NCI-H1417 treated with DMSO at 0.1 percent for 48 hours (cell line): ENCODE results near the gene PRG3.
A peak's percentile ranks its signal among the peaks of the same experiment; 100 is the strongest.
"Not testable (repeated sequence)": the region's sequence is repeated elsewhere in the genome, so short reads cannot be mapped to it uniquely, and the experiment has no call there.

Experiments used
- DNase-seq: peaks from one replicate; lab custom pipeline; 2025; lab: John Stamatoyannopoulos, UW

Gene PRG3

DNA sequence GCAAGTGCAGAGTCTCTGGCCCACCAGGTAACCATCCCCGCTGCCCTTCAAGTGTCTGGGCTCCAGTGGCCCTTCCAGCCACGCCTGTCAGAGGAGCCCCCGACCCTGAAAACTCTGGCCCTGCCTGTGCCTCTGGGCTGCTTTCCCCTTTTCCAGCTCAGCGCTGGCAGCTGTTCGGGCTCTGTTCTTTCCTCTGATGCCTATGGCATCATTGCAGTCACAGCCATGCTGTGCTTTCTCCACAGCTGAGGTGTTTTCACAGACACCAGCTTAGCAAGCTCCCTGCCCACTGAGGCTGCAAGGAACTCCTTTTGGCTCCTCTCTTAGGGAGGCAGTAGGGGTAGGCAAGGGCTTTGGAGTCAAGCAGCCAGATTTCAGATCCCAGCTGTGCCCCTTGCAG, 21.6 kb downstream of the PRG3 start:
- no peak for DNase-seq

DNA sequence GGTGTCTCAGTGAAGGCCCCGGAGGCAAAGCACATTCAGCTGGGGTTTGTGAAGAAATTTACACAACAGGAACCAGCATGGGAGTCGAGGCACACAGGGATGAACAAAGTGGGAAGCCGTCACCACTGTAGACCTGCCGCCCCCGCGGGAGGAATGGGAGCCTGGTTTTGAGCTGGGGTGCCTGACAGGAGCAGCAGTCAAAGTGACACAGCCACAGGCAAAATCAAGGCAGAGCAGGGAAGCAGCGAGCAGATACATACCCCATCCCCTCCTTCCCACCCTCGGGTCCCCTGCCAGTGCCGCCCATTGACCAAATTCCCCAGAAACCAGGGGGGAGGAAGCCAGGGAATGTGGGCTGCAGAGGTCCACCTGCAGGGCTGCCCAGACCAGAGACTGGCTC, 22.0 kb downstream of the PRG3 start:
- DNase-seq, result no peak

DNA sequence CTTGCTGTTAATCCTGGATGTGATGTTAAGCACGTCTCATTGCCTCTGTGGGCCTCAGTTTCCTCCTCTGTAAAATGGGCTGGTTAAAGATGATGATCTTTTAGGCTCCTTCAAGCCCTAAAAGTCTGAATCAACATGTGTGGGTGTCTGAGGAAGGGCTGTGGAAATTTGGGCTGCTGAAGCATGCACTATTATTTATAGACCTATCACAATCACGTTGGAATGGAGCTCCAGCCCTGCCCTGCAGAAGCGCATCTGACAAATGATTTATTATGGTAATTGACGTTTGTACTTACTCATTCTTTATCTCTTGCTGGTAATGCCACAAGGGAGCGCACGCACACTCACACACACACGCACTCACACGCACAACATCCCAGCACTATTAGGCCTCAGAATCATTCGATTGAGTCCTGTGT, 22.4 kb downstream of the PRG3 start:
- no peak for DNase-seq

DNA sequence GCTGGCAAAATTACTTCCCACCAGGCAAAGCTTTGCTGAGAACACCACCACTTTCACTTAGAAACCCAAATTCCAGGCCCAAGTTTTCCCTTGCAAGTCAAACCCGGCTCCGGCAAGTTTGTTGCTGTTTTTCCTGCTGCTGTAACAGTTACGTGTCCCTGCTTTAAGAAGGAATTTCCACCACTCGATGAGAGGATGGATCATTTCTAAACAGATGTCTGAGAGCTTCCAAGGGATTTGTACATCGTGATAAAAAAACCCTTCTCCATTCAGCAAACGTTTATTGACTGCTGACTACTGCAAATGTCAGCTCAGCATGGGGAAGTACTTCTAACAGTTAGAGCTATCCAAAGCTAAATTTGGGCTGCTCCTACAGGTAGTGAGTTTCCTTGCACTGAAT, 23.1 kb downstream of the PRG3 start:
- no peak for DNase-seq

DNA sequence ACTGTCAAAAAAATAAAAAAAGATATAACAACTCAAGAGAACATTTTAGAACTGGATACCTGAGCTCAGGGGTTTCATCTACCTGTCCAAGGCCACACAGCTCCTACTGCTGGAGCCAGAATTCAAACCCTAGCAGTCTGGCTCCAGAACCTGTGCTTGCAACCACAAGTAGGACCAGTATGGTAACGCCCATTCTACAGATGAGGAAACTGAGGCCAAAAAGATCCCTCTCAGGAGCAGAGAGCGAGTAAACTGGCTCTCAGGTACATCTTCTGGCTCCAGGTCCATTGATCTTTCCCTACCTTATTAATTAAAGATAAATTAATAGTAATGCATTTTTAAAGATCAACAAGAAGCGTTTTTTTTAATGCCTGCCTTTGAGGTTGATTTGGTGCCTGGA, 23.6 kb downstream of the PRG3 start:
- no peak for DNase-seq

DNA sequence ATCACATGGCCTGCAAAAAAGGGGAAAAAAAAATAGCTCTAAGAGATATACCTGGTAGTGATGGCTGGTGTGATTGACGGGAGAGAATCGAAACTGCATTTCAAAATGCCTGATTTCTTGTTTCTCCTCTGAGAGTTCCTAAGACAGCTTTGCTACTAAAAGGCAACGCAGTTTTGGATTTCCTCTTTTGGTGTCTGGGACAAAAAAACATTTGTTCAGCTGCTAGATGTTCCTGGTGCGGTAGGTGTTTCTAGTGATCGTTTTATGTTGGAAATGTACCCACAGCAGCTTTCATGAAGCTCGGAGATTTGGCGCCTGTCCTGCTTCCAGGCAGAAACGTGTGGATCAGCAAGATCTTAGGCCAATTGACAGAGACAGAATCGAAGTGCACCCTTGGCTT, 24.7 kb downstream of the PRG3 start:
- no peak for DNase-seq

DNA sequence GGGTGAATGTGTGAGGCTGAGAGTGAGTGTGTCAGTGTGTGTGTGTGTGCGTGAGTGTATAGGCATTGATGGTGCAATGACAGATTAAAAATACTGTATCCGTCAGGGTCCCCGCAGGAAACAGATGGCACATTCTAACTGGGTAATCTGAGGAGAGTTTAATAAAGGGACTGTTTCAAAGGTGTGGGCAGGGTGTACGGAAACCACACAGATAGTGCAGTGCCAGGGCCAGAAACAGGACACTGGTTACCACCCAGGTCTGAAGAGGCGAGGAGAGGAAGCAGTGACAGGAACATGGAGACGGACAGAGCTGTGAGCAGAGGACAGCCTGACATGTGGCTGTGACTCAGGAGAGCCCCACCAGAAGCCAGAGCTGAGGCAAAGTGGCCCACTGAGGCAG, 26.3 kb downstream of the PRG3 start:
- DNase-seq, result no peak

DNA sequence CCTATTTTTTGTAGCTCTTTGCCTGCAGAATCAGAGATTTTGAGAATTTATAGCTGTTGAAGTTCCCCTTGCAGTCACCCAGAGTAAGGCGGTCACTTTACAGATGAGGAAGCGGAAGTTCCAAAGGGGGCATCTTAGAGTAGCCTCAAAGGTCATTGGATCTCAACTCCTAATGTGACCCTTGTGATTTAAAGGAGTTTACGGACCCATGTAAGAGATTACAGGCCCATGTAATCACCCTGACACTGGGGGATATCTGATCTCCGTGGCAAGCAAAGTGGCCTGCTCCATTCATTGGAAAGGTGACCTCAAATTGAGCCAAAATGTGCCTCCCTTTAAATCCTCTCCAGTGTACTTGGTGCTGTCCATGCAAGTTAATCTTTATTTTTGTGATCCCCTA, 27.1 kb downstream of the PRG3 start:
- DNase-seq, result no peak

DNA sequence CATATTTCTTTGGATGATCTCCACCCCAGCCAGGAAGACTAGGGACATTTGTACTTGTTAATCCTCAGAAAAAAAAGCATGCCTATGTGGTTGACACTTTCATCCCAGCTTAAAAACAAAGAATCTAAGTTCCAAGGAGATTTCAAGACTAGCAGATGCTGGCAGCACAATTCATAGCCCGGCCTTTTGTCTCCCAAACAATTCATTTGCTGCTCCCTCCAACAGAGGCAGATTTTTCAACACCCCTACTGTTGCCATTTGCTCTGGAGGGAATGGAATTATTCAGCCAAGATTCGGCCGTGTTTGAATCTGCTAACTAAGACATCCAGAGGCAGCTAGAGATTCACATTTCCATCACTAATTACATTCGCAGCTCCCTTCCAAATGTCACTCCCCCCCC, 27.5 kb downstream of the PRG3 start:
- no peak for DNase-seq

DNA sequence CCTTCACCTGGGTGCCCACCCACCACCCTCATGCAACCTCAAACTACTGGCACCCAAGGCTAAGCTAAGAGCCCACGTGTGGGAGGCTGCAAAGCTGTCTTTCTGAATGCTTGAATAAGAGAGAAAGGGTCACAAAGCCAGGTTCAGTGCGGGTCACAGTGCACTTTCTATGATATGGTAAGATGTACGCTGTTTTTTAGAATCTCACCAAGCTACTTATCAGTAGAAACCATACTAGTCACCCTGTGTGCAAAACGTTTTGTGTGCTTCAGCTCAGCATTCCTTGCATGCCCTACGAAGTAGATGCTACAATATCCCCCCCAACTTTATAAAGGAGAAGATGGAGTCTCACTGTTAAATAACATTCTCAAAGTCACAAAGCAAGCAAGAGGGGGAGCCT, 27.9 kb downstream of the PRG3 start:
- no peak for DNase-seq

DNA sequence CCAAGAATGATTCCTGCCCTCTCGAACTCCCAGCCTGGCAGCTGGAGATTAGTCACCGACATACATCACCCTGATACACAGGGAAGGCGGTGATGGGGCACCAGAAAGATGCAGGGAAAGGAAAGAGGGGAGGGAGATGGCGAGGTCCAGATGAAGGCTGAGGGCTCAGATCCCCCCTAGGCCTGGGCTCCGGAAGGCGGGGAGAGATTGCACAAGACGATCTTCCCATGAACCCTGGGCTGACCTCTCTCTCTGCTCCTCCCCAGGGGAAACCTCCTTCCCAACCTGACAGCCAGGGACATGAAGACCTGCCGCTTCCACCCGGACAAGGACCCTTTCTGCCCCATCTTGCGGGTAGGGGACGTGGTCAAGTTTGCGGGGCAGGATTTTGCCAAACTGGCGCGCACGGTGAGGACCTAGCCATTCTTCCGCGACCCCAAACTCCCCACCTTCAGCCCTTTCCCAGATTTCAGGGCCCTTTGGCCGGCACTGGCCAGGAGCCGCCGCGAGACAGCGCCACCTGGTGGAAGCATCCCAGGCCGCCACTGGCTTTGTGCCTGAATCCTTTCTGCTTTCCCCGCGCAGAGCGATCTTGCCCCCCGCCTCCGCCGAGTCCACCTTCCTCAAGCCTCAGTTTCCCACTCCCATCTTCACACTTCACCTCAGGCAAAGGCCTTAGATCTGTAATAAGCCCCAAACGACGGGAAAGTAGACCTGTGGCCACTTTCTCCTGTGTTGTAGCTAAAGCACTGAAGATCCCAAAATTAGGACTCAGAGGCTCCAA, 31.3 kb downstream of the PRG3 start:
- DNase-seq, result no peak

DNA sequence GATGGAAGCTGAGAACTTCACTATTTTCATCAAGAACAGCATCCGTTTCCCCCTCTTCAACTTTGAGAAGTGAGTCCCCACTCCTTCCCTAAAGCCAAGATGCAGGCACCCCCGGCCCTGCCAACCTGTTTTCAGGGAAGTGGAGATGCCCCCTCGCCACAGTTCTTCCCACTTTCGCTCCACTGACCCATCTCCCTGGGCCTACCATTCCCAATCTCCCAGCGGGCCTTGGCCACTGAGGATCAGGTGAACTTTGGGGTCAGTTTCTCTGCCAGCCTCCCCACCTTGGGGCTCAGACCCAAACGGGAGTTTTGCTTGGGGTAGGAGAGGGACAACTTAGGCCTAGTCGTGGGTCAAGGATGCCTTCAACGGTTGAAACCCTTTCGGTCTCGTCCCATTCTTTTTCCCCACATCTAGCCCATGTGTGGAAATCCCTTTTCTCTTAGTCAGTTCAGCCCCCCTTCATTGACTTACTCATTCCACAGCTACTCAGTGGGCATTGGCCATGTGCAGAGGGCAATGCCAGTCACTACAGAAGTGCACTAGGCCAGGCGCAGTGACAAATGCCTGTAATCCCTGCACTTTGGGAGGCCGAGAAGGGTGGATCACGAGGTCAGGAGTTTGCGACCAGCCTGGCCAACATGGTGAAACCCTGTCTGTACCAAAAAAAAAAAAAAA, 32.2 kb downstream of the PRG3 start:
- DNase-seq, result no peak

DNA sequence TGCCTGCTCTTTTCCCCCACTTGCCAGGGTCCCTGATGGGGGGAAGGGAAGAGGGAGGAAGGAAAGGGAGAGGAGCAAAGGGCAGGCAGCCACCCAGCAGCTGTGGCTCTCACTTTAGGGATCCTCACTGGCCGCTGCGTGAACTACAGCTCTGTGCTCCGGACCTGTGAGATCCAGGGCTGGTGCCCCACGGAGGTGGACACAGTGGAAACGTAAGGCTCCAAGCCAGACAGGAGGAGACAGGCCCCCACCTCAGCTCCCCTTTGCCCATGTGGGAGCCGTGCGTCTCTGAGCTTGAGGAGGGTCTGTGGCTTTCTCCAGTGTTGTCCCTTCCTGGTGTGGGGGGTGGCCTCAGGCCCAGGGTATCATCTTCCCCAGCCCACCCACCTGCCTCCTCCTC, 32.9 kb downstream of the PRG3 start:
- DNase-seq, result no peak

DNA sequence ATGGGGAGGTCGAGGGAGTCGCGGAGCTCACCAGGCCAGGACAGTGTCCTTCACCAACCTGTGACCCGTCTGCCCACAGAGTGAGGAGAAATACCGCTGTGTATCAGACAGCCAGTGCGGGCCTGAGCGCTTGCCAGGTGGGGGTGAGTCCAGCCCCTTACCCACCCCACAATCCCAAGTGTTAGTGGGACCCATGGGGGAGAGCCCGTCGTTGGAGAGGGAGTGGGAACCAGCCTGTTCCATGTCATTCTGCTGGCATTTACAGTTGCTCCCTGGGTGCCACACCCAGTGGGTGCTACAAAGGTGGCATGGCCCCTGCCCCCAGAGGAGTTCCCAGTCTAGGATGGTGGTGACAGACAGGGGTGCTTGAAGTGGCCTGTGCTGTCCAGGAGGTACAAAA, 33.6 kb downstream of the PRG3 start:
- no peak for DNase-seq

DNA sequence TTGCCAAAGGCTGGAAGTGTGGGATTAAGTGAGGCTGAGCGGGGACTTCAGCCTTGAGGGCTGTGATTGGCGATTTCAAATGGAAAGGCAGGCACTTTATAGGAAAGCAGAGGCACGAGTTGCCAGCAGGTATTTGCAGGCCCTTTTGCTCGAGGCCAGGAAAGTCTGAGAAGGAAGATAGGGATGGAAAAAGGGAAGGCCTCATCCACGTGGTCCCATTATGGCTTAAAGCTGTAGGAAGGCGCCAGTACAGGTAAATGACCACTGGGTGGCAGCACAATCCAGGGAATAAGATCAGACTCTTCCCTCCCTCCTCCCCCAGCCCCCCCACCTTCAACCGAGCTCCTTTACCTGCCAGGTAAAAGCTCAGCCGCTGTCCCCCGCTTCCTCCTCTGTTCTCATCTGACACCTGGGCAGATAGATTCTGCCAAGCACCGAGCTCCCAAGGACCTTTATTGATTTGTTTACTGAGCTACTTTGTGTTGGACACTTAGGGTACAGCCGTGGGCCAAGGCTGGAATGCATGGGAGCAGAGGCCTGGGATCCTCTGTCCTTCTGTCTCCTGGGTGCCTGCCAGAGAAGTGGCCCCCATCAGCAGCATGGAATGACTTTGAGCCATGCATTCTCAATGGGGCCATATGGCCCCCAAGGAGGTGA, 35.3 kb downstream of the PRG3 start:
- peak; percentile 35 for DNase-seq

DNA sequence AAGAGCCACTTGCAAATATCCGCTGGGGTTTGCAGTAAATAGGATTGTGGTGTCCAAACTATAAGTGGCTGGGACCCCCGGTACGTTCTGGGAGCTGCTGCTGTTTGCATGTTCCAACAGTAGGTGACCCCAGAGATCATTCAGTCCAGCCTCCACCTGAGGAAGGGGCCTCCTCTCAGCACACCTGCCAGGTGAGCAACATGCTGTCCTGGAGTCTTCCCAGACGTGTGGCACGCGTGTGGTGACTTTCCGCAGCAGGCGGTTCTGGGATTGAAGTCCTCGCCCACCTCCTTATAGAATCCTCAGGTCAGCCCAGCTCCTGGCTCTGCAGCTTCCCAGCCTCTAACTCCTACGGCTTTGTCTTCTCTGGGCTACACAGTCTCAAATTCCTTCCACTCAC, 36.1 kb downstream of the PRG3 start:
- no peak for DNase-seq

DNA sequence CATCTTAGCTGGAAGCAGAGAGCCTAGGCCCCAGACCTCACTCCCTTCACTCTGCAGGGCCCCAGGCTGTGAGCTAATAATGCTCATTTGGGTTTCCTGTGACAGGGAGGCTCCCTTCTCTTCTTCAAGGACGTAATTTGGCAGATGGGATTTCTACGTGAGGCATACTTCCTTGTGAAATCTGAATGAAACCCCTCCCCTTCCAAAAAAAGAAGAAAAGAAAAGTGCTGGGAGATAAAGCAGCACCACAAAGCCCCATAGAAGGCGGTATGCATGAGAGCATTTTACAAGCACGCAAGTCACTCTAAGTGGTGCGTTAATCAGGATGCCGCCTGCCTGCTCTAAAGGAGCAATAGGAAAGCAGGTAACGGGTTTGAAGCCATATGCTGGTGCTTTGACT, 37.1 kb downstream of the PRG3 start:
- DNase-seq, result no peak

DNA sequence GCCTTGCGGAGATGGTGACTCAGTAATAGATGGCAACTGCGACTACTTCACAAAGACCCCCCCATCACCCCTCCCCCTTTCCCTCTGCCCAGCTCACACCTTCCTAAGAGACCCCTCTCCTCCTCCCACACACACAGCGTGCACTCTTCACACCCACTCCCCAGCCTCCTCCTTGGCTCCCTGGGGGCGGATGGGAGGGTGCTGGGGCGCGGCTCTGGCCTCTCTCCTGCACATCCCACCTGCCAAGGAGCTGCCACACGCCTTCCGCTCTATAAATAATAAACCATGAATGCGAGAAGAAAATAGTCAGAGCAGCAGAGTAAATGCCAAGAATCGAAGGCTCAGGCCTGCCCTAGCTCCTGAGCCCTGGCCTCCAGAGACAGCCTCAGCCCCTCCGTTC, 38.2 kb downstream of the PRG3 start:
- DNase-seq, result no peak

DNA sequence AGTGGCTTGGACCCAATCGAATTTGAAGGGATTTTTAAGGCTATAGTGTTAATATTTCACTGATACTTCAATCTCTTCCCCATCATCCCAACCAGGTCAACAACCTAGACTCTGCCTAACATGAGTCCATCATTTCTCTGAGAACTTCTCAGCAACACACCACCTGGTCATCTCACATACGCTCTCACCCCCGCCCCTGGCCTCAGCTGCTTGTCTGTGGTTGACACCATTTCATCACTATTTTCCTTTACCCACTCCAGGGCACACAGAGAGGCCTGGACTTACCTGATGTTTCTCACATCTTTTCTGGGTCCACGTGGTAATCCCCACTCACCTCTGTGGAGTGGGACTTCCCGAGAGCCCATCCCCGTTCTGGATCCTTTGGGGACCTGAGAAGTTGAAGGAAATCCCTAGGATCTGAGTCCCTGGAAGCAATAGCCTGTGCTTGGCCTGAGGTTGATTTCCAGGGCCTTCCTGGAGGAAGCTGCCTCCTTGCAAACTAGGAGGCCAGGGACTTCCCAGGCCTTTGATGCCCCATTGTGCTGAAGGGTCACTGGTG, 39.6 kb downstream of the PRG3 start:
- no peak for DNase-seq

DNA sequence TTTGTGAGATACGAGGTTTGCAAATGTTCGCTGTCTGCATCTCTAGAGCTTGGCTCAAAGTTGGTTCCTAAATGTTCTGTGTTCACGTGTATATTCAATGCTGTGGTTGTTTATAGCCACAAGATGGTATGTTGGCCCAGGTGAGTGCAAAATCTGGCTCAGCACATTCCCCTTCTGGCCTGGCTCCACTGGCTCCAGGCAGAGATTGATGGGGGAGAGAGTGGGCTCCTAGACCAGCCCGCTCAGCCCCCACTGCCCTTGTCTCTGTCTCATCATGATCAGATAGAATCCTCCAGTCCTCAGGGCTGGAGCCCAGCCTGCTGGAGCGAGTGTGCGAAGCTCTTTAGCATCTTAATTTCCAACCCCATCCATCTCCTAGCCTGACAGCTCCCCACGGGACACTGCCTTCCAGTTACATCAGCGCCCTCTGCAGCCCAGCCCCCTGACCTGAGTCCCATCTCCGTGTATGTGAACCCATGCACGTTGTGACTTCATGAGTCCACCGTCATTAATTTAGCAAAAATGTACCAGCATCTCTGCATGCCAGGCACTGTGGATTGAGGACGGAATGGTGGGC, 40.8 kb downstream of the PRG3 start:
- no peak for DNase-seq

DNA sequence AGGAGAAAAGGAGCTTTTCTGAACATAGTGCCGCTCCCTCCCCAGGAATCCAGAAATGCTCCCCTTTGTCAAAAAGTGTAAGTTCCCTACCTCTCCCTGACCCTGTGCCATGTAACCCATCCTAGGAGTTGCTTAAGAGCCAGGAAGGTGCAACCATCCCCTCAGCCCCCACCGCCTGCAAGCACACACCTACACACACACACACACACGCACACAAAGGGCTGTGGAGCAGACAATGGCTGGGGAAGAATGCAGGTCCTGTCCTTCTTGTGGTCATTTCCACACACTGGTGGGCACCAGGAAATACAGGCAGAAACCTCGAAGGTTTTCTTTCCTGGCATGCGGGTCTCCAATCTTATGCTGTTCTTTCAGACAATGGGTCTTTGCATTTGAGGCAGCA, 41.6 kb downstream of the PRG3 start:
- no peak for DNase-seq

DNA sequence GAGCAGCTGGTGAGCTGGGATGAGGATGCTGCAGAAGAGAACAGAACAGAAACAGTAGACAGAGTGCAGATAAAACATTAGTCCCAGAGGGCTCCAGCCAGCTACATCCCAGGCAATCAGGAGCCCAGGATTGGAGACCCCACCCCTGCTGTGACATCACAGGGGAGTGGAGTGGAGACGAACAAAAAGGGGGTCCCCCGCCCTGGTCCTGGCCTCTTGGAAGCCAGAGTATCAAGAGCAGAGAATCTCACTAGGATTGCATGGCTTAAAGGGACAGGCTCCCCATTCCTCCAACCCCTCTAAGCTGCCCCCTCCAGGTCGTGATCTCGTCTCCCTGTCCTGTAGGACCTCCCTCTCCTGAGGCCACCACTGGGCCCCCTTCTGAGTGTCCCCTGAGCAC, 42.8 kb downstream of the PRG3 start, which contains the start of gene P2RX3:
TSS of gene P2RX3 (plus strand) at position 211 of the 400 bp plus-strand sequence. CDS start 199 bp downstream, outside the sequence.
- no peak for DNase-seq

DNA sequence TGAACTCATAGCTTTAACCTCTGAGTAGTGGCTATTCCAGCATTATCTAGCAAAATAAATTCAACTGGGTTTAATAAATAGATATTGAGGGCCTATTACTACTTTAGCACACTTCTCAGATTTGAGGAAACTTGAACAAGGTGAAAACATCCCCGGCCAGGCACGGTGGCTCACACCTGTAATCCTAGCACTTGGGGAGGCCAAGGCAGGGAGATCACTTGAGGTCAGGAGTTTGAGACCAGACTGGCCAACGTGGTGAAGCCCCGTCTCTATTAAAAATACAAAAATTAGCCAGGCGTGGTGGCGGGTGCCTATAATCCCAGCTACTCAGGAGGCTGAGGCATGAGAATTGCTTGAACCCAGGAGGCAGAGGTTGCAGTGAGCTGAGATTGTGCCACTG, 44.1 kb downstream of the PRG3 start:
- not testable (repeated sequence) for DNase-seq
